ENCODE measurements around the gene GLT8D2. TPM values are rescaled to one million over a fixed set of nuclear protein-coding genes. Genes with fewer than 3 reads are reported as not detected.
A peak's percentile ranks its signal among the peaks of the same experiment; 100 is the strongest.

The GLT8D2 gene
- total RNA-seq, 2 donors from 2014 or later, result 3.1 to 11.2 TPM

DNA sequence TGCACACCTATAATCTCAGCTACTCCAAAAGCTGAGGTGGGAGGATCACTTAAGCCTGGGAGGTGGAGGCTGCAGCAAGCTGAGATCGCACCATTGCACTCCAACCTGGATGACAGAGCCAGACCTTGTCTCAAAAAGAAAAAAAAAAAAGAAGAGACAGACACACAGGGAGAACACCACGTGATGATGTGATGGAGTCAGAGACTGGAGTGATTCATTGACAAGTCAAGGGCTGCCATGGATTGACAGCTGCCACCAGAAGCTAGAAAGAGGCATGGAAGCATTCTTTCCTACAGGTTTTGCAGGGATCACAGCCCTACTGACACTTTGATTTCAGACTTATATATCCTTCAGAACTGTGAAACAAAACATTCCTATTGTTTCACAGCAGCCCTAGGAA, 10.8 kb upstream of the GLT8D2 start:
- intact Hi-C loops (cut with DNase I), result loop anchor here (5.0 kb wide), 1 partner anchor 93 kb away; the partner anchor contains the start of gene TDG

GRCh38 chr12:104059963-104060362, 10.0 kb upstream of the GLT8D2 start:
- intact Hi-C loops (cut with DNase I), result loop anchor here (5.0 kb wide), 1 partner anchor 93 kb away; the partner anchor contains the start of gene TDG
- Histone ChIP-seq H3K4me1 (replicated peaks) (no peaks in the 10 kb centered on the region), H3K9me3 (no peaks in the 10 kb centered on the region), H3K27ac (no peak overlapping the region), H3K36me3 (no peaks in the 10 kb centered on the region), H3K27me3 (replicated peaks; ENCODE audit: insufficient read depth) (no peaks in the 10 kb centered on the region), H3K4me3 (no peak overlapping the region)
- DNase-seq (ENCODE audit: low spot score), result no peak
- TF ChIP-seq POLR2A (IDR thresholded peaks at IDR 0.05) (no peak), POLR2AphosphoS5 (IDR thresholded peaks at IDR 0.05) (no peak)
- TF ChIP-seq, protein P1, sequence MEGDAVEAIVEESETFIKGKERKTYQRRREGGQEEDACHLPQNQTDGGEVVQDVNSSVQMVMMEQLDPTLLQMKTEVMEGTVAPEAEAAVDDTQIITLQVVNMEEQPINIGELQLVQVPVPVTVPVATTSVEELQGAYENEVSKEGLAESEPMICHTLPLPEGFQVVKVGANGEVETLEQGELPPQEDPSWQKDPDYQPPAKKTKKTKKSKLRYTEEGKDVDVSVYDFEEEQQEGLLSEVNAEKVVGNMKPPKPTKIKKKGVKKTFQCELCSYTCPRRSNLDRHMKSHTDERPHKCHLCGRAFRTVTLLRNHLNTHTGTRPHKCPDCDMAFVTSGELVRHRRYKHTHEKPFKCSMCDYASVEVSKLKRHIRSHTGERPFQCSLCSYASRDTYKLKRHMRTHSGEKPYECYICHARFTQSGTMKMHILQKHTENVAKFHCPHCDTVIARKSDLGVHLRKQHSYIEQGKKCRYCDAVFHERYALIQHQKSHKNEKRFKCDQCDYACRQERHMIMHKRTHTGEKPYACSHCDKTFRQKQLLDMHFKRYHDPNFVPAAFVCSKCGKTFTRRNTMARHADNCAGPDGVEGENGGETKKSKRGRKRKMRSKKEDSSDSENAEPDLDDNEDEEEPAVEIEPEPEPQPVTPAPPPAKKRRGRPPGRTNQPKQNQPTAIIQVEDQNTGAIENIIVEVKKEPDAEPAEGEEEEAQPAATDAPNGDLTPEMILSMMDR (IDR thresholded peaks at IDR 0.05), result no peak
- 68% methylated on average over 2 of the region's 2 CpGs for WGBS

More for the DNA sequence above, 10.8 kb upstream of the GLT8D2 start:
- H3K4me3 ChIP-seq, result no peak overlapping the region
- no peaks in the 10 kb centered on the region for H3K9me3 ChIP-seq
- DNase-seq (ENCODE audit: low spot score), result no peak
- H3K27ac ChIP-seq, result no peak overlapping the region
- 54% methylated on average over 2 of the region's 2 CpGs for WGBS
- TF ChIP-seq, protein P1 (IDR thresholded peaks at IDR 0.05), result no peak
- TF ChIP-seq POLR2AphosphoS5 (IDR thresholded peaks at IDR 0.05) (no peak), POLR2A (IDR thresholded peaks at IDR 0.05) (no peak)
- H3K27me3 ChIP-seq (replicated peaks; ENCODE audit: insufficient read depth), result no peaks in the 10 kb centered on the region
- H3K36me3 ChIP-seq, result no peaks in the 10 kb centered on the region
- H3K4me1 ChIP-seq (replicated peaks), result no peaks in the 10 kb centered on the region

DNA sequence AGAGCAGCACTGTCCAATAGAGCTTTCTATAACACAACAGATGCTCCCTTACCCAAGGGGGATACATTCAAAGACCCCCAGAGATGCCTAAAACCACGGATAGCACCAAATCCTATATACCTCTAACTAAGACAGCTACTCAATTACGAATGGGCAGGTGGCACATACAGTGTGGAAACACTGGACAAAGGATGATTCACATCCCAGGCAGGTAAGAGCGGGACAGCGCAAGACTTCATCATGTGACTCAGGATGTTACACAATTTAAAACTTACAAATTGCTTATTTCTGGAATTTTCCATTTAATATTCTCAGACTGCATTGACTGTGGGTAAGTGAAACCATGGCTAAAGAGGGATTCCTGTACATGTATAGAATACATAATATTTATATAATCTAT, 8.8 kb upstream of the GLT8D2 start:
- Histone ChIP-seq H3K4me3 (no peak overlapping the region), H3K4me1 (replicated peaks) (no peaks in the 10 kb centered on the region), H3K9me3 (no peaks in the 10 kb centered on the region), H3K27me3 (replicated peaks; ENCODE audit: insufficient read depth) (no peaks in the 10 kb centered on the region), H3K36me3 (no peaks in the 10 kb centered on the region), H3K27ac (no peak overlapping the region)
- intact Hi-C loops (cut with DNase I), result no loop called here
- 94% methylated on average over 4 of the region's 4 CpGs for WGBS
- TF ChIP-seq, protein P1 (IDR thresholded peaks at IDR 0.05), result no peak
- TF ChIP-seq POLR2A (IDR thresholded peaks at IDR 0.05) (no peak), POLR2AphosphoS5 (IDR thresholded peaks at IDR 0.05) (no peak)
- no peak for DNase-seq (ENCODE audit: low spot score)

GRCh38 chr12:104057771-104058197, 7.8 kb upstream of the GLT8D2 start:
- TF ChIP-seq, protein P1 (IDR thresholded peaks at IDR 0.05), result peak in 3 of 4 experiments; percentile 19 to 40 (median 35)
- TF ChIP-seq POLR2AphosphoS5 (IDR thresholded peaks at IDR 0.05) (no peak), POLR2A (IDR thresholded peaks at IDR 0.05) (no peak)
- 6% methylated on average over 1 of the region's 1 CpG for WGBS

GRCh38 chr12:104056419-104056972, 6.5 kb upstream of the GLT8D2 start:
- H3K27ac ChIP-seq, result no peak overlapping the region
- TF ChIP-seq POLR2A (IDR thresholded peaks at IDR 0.05) (no peak), POLR2AphosphoS5 (IDR thresholded peaks at IDR 0.05) (no peak)
- TF ChIP-seq, protein P1 (IDR thresholded peaks at IDR 0.05), result no peak
- H3K4me1 ChIP-seq (replicated peaks), result no peaks in the 10 kb centered on the region
- intact Hi-C loops (cut with DNase I), result no loop called here
- no peak for DNase-seq (ENCODE audit: low spot score)
- H3K9me3 ChIP-seq, result no peaks in the 10 kb centered on the region
- 50% methylated on average over 4 of the region's 4 CpGs for WGBS
- no peaks in the 10 kb centered on the region for H3K36me3 ChIP-seq
- H3K27me3 ChIP-seq (replicated peaks; ENCODE audit: insufficient read depth), result no peaks in the 10 kb centered on the region
- H3K4me3 ChIP-seq, result no peak overlapping the region

More at GRCh38 chr12:104057771-104058197, 7.8 kb upstream of the GLT8D2 start:
- no peak overlapping the region for H3K27ac ChIP-seq
- no peaks in the 10 kb centered on the region for H3K9me3 ChIP-seq
- H3K4me1 ChIP-seq (replicated peaks), result no peaks in the 10 kb centered on the region
- no peak for DNase-seq (ENCODE audit: low spot score)
- no peaks in the 10 kb centered on the region for H3K27me3 ChIP-seq (replicated peaks; ENCODE audit: insufficient read depth)
- no peak overlapping the region for H3K4me3 ChIP-seq
- H3K36me3 ChIP-seq, result no peaks in the 10 kb centered on the region
- intact Hi-C loops (cut with DNase I), result no loop called here

All from prostate gland (tissue), 2 donors.